ENCODE data around the gene TAOK1. TPM values are rescaled to one million over a fixed set of nuclear protein-coding genes. Genes with fewer than 3 reads are reported as not detected.

Gene TAOK1
- total and polyA plus RNA-seq, 2 of the 13 experiments (the other 11 are each of a cell fraction or from before 2014, with no cell fraction given), result 14.1 to 23.0 TPM

DNA sequence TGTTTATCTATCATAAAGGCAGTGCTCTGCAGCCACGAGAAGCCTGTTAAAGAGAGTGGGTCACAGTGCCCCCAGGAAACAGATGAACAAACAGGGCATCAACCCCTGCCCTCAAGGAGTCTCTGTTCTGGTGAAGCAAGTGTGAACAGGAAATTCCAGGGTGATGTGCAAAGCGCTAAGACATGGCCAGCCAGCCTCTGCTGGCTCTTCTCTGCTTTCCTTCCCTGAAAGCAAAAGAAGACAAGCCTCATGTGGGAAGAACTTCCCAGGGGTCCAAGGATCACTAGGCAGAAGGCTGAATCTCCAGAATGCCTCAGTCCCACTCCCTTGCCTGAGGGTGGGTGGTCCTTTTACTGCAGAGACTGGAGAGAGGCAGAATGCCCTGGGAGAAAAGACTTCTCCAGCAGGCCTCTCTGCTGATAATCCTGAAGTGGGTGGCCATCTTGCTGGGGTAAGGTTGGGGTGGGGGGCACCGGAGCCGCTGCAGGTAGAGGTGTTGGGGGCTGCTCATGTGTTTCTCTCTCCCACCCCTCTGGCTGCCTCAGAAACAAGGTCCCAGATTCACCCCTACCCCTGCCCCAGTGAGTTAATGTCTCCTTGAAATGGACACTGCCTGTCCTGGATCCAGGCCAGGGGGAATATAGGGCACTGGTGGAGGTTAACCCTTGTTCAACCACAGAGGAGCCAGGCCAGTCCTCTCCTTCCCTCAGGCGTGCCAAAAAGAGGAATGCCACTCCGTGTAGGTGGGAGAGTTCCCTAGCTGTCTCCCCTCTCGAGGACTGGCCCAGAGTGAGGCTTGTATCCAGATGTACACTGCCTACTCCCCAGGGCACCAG lies 205.2 kb downstream of the TAOK1 start:
- Histone ChIP-seq H2AFZ (ENCODE audit: low read length) (no peak overlapping the region), H4K20me1 (ENCODE audit: insufficient read depth, low read length) (no peaks in the 10 kb centered on the region), H3K79me2 (ENCODE audit: insufficient read depth, low read length) (no peaks in the 10 kb centered on the region), H3K4me2 (ENCODE audit: low read depth, low read length) (0 out of 2 replicates have a peak overlapping the region, but pooled peaks have one; percentile 86), H3K9ac (ENCODE audit: insufficient read depth, low read depth, low read length) (no peak overlapping the region), H3K4me3 (replicated peaks in 1 of 3; ENCODE audit: insufficient read depth in 1 of 3, low read depth in 2 of 3, low read length in 3 of 3) (no peak overlapping the region), H3K9me3 (ENCODE audit: low read length) (no peaks in the 10 kb centered on the region), H3K36me3 (replicated peaks in 1 of 2; ENCODE audit: control insufficient read depth in 1 of 2, insufficient read depth in 2 of 2, low read length in 2 of 2) (no peaks in the 10 kb centered on the region), H3K4me1 (ENCODE audit: insufficient read depth, low read length) (peaks cover 64% of the 10 kb centered on the region), H3K27ac (ENCODE audit: extremely low read length, insufficient read depth, low read length) (no peak overlapping the region), H3K27me3 (ENCODE audit: control insufficient read depth in 1 of 2, insufficient read depth in 2 of 2, low read length in 2 of 2) (peaks cover 3 to 33% of the 10 kb centered on the region in 2 experiments; a peak in 3 of 5 replicates)
- in situ Hi-C loops (cut with HindIII; ENCODE audit: extremely low pct_ligation_motif_present, low pct_unique_long_range_greater_than_20kb), result no loop called here
- FAIRE-seq (no peak), DNase-seq (ENCODE audit: low spot score) (no peak), ATAC-seq (no peak)
- WGBS (ENCODE audit: low lambda C conversion rate), result 40% methylated on average over 1 of the region's 7 CpGs
- intact Hi-C loops (cut with micrococcal nuclease; ENCODE audit: unreplicated experiment), result loop anchor here (10.0 kb wide), 1 partner anchor 221 kb away; no protein-coding TSS in a partner anchor
- CTCF ChIA-PET (ENCODE audit: low intra/inter-chr PET ratio, low total read pairs), result no interaction called here
- BruUV-seq (replicated peaks), result no TSS peak
- POLR2A ChIA-PET, result interaction anchor here (1.1 kb wide), 1 partner anchor 22 kb away, joined by 3 read pairs; no protein-coding TSS in a partner anchor
- TF ChIP-seq ZNF652 (CRISPR knock-in tag; IDR thresholded peaks at IDR 0.05; ENCODE audit: borderline replicate concordance, low read depth) (peak; percentile 56), ZNF274 (CRISPR knock-in tag; IDR thresholded peaks at IDR 0.05) (no peak)

DNA sequence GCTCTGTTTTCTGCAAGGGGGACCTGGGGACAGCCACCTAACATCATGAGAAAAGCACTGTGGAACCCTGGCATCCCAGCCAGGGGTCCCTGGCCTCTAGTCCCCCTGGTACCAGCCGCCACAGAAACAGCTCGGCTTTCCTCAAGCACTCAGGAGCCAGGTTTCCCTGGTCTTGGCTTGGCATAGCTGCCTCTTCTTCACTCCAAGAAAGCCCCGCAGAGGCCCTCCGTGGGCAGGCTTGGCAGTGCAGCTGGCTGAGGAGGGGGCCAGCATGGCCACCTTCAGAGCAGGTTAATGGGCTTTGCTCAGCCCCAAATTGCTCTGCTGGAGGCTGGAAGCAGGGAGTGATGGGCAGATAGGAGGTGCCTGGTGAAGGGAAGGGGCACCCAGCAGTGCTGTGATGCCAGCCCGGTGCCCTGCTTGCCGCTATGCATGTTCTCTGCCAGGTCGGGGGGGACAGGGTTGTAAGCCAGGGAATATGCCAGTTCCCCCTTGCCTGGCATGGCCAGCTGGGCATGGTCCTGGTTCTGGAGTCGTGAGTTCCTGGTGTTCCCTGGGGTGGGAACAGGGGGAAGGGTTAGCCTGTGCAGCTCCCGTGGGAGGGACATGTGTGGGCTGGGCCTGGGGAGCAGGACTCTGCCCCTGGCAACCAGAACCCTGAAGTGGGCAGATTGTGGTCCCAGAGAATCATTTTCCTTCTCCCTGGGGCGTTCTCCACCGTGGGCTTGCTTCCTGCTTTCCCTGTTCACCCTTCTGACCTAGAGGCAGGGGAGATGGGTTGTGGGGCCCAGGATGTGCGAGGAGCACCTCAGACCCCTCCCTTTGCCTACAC lies 206.0 kb downstream of the TAOK1 start:
- Histone ChIP-seq H3K36me3 (replicated peaks in 1 of 2; ENCODE audit: control insufficient read depth in 1 of 2, insufficient read depth in 2 of 2, low read length in 2 of 2) (no peaks in the 10 kb centered on the region), H3K9me3 (ENCODE audit: low read length) (no peaks in the 10 kb centered on the region), H3K9ac (ENCODE audit: insufficient read depth, low read depth, low read length) (no peak overlapping the region), H3K79me2 (ENCODE audit: insufficient read depth, low read length) (no peaks in the 10 kb centered on the region), H3K27ac (ENCODE audit: extremely low read length, insufficient read depth, low read length) (no peak overlapping the region), H3K4me1 (ENCODE audit: insufficient read depth, low read length) (peaks cover 57% of the 10 kb centered on the region), H3K27me3 (ENCODE audit: control insufficient read depth in 1 of 2, insufficient read depth in 2 of 2, low read length in 2 of 2) (peaks cover 3 to 33% of the 10 kb centered on the region in 2 experiments; a peak in 3 of 5 replicates), H3K4me3 (replicated peaks in 1 of 3; ENCODE audit: insufficient read depth in 1 of 3, low read depth in 2 of 3, low read length in 3 of 3) (no peak overlapping the region), H4K20me1 (ENCODE audit: insufficient read depth, low read length) (no peaks in the 10 kb centered on the region), H3K4me2 (ENCODE audit: low read depth, low read length) (no peak overlapping the region), H2AFZ (ENCODE audit: low read length) (no peak overlapping the region)
- ChIA-PET POLR2A (interaction anchor here (0.6 to 1.1 kb wide), 2 partner anchors 21 to 338 kb away, joined by 3 read pairs; no protein-coding TSS in a partner anchor), CTCF (ENCODE audit: low intra/inter-chr PET ratio, low total read pairs) (no interaction called here)
- ATAC-seq (no peak), DNase-seq (ENCODE audit: low spot score) (no peak), FAIRE-seq (no peak)
- no TSS peak for BruUV-seq (replicated peaks)
- 50% methylated on average over 4 of the region's 12 CpGs for WGBS (ENCODE audit: low lambda C conversion rate)
- in situ Hi-C loops (cut with HindIII; ENCODE audit: extremely low pct_ligation_motif_present, low pct_unique_long_range_greater_than_20kb) (no loop called here), intact Hi-C loops (cut with micrococcal nuclease; ENCODE audit: unreplicated experiment) (loop anchor here (10.0 kb wide), 1 partner anchor 221 kb away; no protein-coding TSS in a partner anchor)
- no peak for TF ChIP-seq SRF (IDR thresholded peaks at IDR 0.05; ENCODE audit: low read depth, low read length)
- TF ChIP-seq HNRNPL (IDR thresholded peaks at IDR 0.05; ENCODE audit: low read depth, low read length), result 0 out of 2 replicates have a peak, but pooled peaks have one; percentile 49

All from HepG2 (cell line).